KMS-11 (cell line): ENCODE data around the gene ENTPD2.

ENCODE experiments used
- H2AFZ ChIP-seq: fragments of 200-600 bp; sonication (generic); 2 replicates; pipeline ENCODE4 v1.6.1; 2016; ENCODE audit warnings: antibody characterized with exemption, mixed run types, low read depth
- H3K27ac ChIP-seq: fragments of 200-600 bp; sonication (generic); 2 replicates; pipeline ENCODE4 v1.6.1; 2016; ENCODE audit warnings: mild to moderate bottlenecking, mixed run types
- H3K27me3 ChIP-seq: fragments of 200-600 bp; sonication (generic); 2 replicates; pipeline ENCODE4 v1.6.1; 2017; ENCODE audit warnings: mild to moderate bottlenecking, low read depth, mixed run types, moderate library complexity; ENCODE audit not compliant: insufficient read depth
- H3K36me3 ChIP-seq: fragments of 200-600 bp; sonication (generic); 2 replicates; pipeline ENCODE4 v1.6.1; 2017; ENCODE audit warnings: mild to moderate bottlenecking, mixed run types; ENCODE audit not compliant: insufficient read depth
- H3K4me1 ChIP-seq: fragments of 200-600 bp; sonication (generic); 2 replicates; pipeline ENCODE4 v1.6.1; 2016; ENCODE audit warnings: mild to moderate bottlenecking, low read depth, mixed run types; ENCODE audit not compliant: poor library complexity, severe bottlenecking
- H3K4me2 ChIP-seq: fragments of 200-600 bp; sonication (generic); 2 replicates; pipeline ENCODE4 v1.7.0; 2016; ENCODE audit warnings: mild to moderate bottlenecking, mixed run types
- H3K4me3 ChIP-seq: fragments of 200-600 bp; sonication (generic); IDR thresholded peaks from 2 replicates; pipeline ENCODE4 v1.6.1; 2017; ENCODE audit warnings: low read depth, low read length, mixed read lengths; ENCODE audit not compliant: insufficient read depth
- H3K79me2 ChIP-seq: fragments of 200-600 bp; sonication (generic); 2 replicates; pipeline ENCODE4 v1.6.1; 2016; ENCODE audit warnings: low read depth, mixed run types; ENCODE audit not compliant: insufficient read depth
- H3K9ac ChIP-seq: fragments of 200-600 bp; sonication (generic); 2 replicates; pipeline ENCODE4 v1.6.1; 2016; ENCODE audit warnings: mild to moderate bottlenecking, mixed run types
- H4K20me1 ChIP-seq: fragments of 200-600 bp; sonication (generic); 2 replicates; pipeline ENCODE4 v1.6.1; 2016; ENCODE audit warnings: mild to moderate bottlenecking, mixed run types; ENCODE audit not compliant: insufficient read depth
- CTCF ChIP-seq: fragments of 200-600 bp; sonication (generic); conservative IDR thresholded peaks from 2 replicates; pipeline ENCODE4 v1.6.1; 2017; ENCODE audit warnings: low read depth, mild to moderate bottlenecking, antibody characterized with exemption, low read length, moderate library complexity, mixed read lengths

Gene ENTPD2

GRCh38 chr9:137021979-137022661, 31.7 kb downstream of the ENTPD2 start:
- Histone ChIP-seq H3K36me3 (no peaks in the 10 kb centered on the region), H3K9ac (no peak overlapping the region), H3K4me1 (peaks cover 4% of the 10 kb centered on the region), H3K27ac (no peak overlapping the region), H3K79me2 (no peaks in the 10 kb centered on the region), H3K27me3 (peaks cover 8% of the 10 kb centered on the region; the same call in 1 of the 2 replicates), H3K4me3 (no peak overlapping the region), H3K4me2 (no peak overlapping the region), H2AFZ (no peak overlapping the region), H4K20me1 (no peaks in the 10 kb centered on the region)
- TF ChIP-seq CTCF = no peak

- Histone ChIP-seq H3K79me2 (no peaks in the 10 kb centered on the region), H3K4me1 (peaks cover 4% of the 10 kb centered on the region), H2AFZ (no peak overlapping the region), H3K36me3 (no peaks in the 10 kb centered on the region), H3K4me3 (no peak overlapping the region), H3K27ac (no peak overlapping the region), H3K4me2 (no peak overlapping the region), H4K20me1 (no peaks in the 10 kb centered on the region), H3K27me3 (peaks cover 5% of the 10 kb centered on the region; the same call in 1 of the 2 replicates), H3K9ac (no peak overlapping the region)
- TF ChIP-seq CTCF = no peak
These were observed 32.3 kb downstream of the ENTPD2 start for GRCh38 chr9:137021568-137021978.

- peaks cover 4% of the 10 kb centered on the region for H3K4me1 ChIP-seq
- H4K20me1 ChIP-seq = no peaks in the 10 kb centered on the region
- no peak for TF ChIP-seq CTCF
- no peak overlapping the region for H3K4me3 ChIP-seq
- no peak overlapping the region for H3K27ac ChIP-seq
- H3K4me2 ChIP-seq = no peak overlapping the region
- H3K9ac ChIP-seq = no peak overlapping the region
- peaks cover 5% of the 10 kb centered on the region; the same call in 1 of the 2 replicates for H3K27me3 ChIP-seq
- no peaks in the 10 kb centered on the region for H3K36me3 ChIP-seq
- no peak overlapping the region for H2AFZ ChIP-seq
- H3K79me2 ChIP-seq = no peaks in the 10 kb centered on the region
These were observed 32.9 kb downstream of the ENTPD2 start for GRCh38 chr9:137020771-137021567.

- Histone ChIP-seq H3K36me3 (no peaks in the 10 kb centered on the region), H3K4me1 (peaks cover 4% of the 10 kb centered on the region), H3K4me3 (no peak overlapping the region), H3K9ac (no peak overlapping the region), H3K27ac (no peak overlapping the region), H4K20me1 (no peaks in the 10 kb centered on the region), H2AFZ (no peak overlapping the region), H3K27me3 (peaks cover 5% of the 10 kb centered on the region; the same call in 1 of the 2 replicates), H3K4me2 (no peak overlapping the region), H3K79me2 (no peaks in the 10 kb centered on the region)
- no peak for TF ChIP-seq CTCF
These were observed 33.8 kb downstream of the ENTPD2 start for GRCh38 chr9:137019891-137020683.
